ENCODE measurements around the gene TYK2.

DNA sequence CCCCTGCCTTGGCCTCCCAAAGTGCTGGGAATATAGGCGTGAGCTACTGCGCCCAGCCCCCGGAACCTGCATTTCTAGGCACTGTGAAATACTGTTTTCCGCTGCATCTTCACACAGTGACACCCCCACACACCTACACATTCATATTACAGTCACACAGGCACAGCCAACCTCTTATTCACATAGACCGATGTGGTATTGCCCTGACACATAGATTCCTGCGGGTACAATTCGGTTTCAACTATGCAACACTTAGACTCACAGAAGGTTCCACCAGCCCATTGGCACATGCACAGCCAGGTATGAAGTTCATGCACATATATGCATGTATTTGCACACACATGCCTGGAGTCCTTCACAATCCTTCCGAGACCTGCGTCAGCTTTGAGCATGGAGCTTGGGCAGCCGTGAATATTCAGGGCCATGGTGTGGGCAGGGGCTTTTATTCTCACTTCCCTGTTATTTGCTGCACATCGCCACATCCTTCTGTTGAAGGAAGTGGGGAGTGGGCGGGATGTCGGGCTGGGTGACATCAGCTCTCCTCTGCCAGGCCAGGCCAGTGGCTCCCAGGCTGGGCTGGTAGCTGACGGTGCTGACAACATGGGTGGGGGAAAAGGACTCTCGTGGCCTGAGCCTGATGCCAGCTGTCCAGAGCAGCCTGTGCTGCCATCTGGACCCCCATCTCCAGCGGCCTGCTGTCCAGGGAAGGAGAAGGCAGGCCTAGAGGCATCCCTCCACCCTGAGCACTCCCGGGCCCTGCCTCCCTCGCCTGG lies 28.3 kb upstream of the TYK2 start:
- TF ChIP-seq TAF1 (IDR thresholded peaks at IDR 0.05; ENCODE audit: low read depth, low read length) (no peak), POLR2A (IDR thresholded peaks at IDR 0.05; ENCODE audit: low read depth, low read length) (no peak)

Data from GM12891 (cell line).